ENCODE data around the gene PDE4D.

The PDE4D gene

DNA sequence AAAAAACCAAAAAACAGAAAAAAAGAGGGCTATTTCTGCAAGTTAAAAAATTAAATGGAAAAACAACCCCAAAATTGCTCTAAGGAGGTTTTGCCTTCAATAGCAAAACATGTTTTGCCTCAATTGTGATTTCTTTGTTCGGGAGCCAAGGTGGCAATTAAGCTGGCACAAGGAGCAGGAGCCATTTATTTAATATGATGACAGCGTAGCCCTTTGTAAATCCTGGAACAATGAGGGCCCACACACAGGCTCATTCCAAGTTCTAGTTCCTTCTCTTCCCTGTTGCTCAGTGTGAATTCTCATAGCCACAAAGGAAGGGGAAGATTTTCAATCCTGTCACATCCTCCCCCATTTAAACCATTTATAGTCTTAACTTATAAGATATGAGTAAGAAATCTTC lies 353.2 kb downstream of the PDE4D start:
- TF ChIP-seq, protein P1, sequence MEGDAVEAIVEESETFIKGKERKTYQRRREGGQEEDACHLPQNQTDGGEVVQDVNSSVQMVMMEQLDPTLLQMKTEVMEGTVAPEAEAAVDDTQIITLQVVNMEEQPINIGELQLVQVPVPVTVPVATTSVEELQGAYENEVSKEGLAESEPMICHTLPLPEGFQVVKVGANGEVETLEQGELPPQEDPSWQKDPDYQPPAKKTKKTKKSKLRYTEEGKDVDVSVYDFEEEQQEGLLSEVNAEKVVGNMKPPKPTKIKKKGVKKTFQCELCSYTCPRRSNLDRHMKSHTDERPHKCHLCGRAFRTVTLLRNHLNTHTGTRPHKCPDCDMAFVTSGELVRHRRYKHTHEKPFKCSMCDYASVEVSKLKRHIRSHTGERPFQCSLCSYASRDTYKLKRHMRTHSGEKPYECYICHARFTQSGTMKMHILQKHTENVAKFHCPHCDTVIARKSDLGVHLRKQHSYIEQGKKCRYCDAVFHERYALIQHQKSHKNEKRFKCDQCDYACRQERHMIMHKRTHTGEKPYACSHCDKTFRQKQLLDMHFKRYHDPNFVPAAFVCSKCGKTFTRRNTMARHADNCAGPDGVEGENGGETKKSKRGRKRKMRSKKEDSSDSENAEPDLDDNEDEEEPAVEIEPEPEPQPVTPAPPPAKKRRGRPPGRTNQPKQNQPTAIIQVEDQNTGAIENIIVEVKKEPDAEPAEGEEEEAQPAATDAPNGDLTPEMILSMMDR (conservative IDR thresholded peaks at IDR 0.05; ENCODE audit: low read length), result no peak
- no peak for DNase-seq (ENCODE audit: low read depth)
- no peak overlapping the region for H3K4me3 ChIP-seq (ENCODE audit: low read length)

DNA sequence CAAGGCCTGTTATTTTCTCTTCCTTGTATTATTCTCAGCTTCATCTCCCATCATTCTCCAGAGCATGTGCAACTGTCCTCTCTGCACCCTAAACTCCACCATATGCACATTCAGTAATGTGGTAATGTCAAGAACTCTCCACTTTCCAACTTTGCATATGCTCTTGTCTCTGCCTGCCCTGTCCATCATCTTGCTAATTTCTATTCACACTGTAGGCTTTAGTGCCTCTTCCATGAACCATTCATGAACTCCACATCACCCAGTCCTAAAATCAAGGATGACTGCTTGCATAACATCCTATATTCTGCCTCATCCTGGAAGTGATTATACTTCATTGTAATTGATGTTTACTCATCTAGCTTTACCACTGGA lies 354.8 kb downstream of the PDE4D start:
- TF ChIP-seq, protein P1 (conservative IDR thresholded peaks at IDR 0.05; ENCODE audit: low read length), result no peak
- H3K4me3 ChIP-seq (ENCODE audit: low read length), result no peak overlapping the region
- no peak for DNase-seq (ENCODE audit: low read depth)

DNA sequence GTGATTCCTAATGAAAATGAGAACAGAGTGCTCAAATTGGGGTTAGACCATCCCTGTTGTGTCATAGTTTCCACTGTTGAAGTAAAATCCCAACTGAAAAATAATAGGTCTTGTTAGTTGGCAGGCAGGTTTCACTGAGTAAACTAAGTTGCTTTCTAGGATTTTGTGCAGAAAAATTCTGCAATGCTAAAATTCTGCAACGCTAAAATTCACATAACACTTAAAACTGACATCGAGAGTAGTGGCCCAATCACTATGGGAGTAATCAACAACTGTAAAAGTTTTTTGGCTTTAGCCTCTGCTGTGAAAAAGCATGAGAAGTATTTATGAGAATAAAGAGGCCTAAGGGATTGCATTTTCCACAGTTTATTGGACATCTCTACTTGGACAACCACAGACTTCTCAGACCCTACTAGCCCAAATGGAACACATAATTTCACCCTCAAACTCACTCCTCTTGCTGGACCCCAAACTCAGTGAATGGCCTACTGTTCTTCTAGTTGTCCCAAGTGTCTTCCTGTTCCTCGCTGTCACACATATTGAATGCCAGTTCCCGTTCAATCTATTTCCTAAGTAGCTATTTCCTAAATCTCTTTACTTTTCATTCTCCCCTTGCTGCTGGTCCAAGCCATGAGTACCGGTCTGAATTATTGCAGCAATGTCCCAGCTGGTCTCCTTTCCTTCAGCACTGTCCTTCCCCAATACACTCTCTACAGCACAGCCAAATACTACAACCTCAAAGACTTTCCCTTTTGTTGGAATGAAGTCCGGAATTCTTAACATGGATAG lies 355.4 kb downstream of the PDE4D start:
- DNase-seq (ENCODE audit: low read depth), result no peak
- TF ChIP-seq, protein P1 (conservative IDR thresholded peaks at IDR 0.05; ENCODE audit: low read length), result no peak

DNA sequence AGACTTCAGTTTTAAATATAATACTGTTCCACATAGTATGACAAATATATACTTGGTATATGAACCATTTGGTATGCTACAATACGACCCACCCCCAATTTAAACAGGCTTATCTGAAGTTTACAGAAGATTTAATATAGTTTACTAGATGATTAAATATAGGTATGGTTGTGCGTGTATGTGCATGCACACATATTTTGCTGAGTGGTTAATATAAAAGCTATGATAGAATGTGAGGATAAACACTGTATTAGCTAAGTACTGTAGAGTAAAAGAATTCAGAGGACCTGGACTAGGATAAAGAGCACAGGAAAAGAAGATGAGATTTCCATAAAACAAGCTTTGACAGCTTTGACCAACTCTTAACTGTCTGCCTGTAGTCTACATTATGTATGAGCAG lies 356.7 kb downstream of the PDE4D start:
- TF ChIP-seq, protein P1 (conservative IDR thresholded peaks at IDR 0.05; ENCODE audit: low read length), result no peak
- no peak for DNase-seq (ENCODE audit: low read depth)
- no peak overlapping the region for H3K4me3 ChIP-seq (ENCODE audit: low read length)

More for the DNA sequence above, 355.4 kb downstream of the PDE4D start:
- no peak overlapping the region for H3K4me3 ChIP-seq (ENCODE audit: low read length)

DNA sequence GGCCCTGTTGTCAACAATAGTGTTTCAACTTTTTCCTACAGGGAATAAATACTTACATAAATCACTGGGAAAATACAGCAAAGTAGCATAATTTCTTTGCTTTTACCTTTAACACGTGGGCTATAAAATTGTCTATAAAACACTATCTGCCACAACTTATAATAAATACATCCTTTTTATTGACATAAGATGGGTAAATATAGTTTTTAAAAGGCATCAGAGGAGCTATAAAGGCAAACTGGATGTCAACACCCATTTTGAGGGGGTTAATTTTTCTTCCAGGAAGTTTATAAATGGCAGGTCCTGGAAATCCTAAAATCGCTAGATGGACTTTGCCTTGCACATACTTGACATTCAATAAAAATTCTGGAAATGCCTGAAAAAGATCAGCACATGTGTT lies 358.0 kb downstream of the PDE4D start:
- H3K4me3 ChIP-seq (ENCODE audit: low read length), result no peak overlapping the region
- TF ChIP-seq, protein P1 (conservative IDR thresholded peaks at IDR 0.05; ENCODE audit: low read length), result no peak
- DNase-seq (ENCODE audit: low read depth), result no peak

DNA sequence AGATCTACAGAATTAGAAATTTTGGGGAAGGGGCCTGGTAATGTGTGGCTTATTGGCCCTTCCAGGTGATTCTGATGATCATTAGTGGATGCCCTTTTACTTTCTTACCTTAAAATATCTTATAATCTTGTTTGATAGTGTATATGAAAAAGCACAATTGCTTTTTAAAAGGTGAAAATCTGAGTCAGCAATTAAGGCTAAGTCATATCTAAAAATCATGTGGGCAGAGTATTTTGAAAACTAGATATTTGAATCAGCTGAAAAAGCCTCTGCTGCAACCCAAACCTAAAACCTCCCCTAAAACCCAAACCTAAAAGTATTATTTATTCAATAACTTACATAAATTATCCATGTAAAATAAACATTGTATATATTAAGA lies 359.8 kb downstream of the PDE4D start:
- DNase-seq (ENCODE audit: low read depth), result no peak
- no peak overlapping the region for H3K4me3 ChIP-seq (ENCODE audit: low read length)
- TF ChIP-seq, protein P1 (conservative IDR thresholded peaks at IDR 0.05; ENCODE audit: low read length), result no peak

DNA sequence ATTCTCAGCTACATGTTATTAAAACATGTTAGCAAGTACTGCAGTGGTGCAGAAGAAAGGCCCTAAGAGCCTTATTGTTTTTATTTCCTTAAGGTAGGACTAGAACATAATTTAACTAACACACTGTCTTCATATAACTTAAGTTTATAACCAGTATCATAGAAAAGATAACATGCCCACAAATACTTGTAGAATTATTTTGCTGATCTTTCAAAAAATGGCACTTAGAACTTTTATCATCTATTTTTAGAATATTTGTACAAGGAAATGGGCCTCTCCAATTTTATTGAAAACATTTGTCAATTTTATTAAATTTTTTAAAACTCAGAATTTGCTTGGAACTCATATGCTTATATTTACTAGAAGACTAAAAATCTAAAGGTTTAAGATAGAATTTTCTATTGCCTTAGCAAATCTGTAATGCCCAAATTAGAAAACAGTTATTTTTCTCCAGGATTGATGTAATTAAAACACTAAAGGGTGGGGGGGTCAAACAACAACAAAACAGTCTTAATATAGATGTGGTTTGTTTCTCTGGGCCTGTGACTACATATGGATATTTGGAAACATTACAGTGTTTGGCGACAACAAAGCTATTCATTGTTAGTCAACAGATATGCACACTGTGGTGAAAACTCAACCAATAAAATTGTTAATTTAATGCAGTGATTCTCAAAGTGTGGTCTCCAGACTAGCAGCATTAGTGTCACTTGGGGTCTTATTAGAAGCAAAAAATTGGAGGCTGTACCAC lies 360.4 kb downstream of the PDE4D start:
- H3K4me3 ChIP-seq (ENCODE audit: low read length), result no peak overlapping the region
- DNase-seq (ENCODE audit: low read depth), result no peak
- TF ChIP-seq, protein P1 (conservative IDR thresholded peaks at IDR 0.05; ENCODE audit: low read length), result no peak

Measured in AG10803 (cell line).